GM18511 (cell line): Measurements from ENCODE around the gene CLSTN2.

Experiments
- ATAC-seq: cut with Tn5 transposase; IDR thresholded peaks from one replicate; pipeline ENCODE4 v1.9.1; 2021; ENCODE audit warnings: mild to moderate bottlenecking, moderate library complexity; ENCODE audit not compliant: unreplicated experiment

Gene CLSTN2

GRCh38 chr3:140265302-140265701 lies 330.3 kb downstream of the CLSTN2 start:
- no peak for ATAC-seq

- no peak for ATAC-seq
Measured at GRCh38 chr3:140268103-140268502, 333.1 kb downstream of the CLSTN2 start.

GRCh38 chr3:140268610-140269009 lies 333.6 kb downstream of the CLSTN2 start:
- ATAC-seq = no peak

- ATAC-seq = no peak
Measured at GRCh38 chr3:140270329-140270728, 335.3 kb downstream of the CLSTN2 start.

- ATAC-seq = no peak
Measured at GRCh38 chr3:140273542-140274195, 338.7 kb downstream of the CLSTN2 start.

GRCh38 chr3:140274429-140274828 lies 339.4 kb downstream of the CLSTN2 start:
- ATAC-seq = no peak

GRCh38 chr3:140276703-140277102 lies 341.7 kb downstream of the CLSTN2 start:
- no peak for ATAC-seq

- ATAC-seq = no peak
Measured at GRCh38 chr3:140277886-140278285, 342.9 kb downstream of the CLSTN2 start.

GRCh38 chr3:140284372-140284771 lies 349.4 kb downstream of the CLSTN2 start:
- ATAC-seq = no peak

GRCh38 chr3:140285380-140285779 lies 350.4 kb downstream of the CLSTN2 start:
- ATAC-seq = no peak

- no peak for ATAC-seq
Measured at GRCh38 chr3:140288595-140288994, 353.6 kb downstream of the CLSTN2 start.

GRCh38 chr3:140290105-140290504 lies 355.1 kb downstream of the CLSTN2 start:
- no peak for ATAC-seq

GRCh38 chr3:140292170-140292569 lies 357.2 kb downstream of the CLSTN2 start:
- no peak for ATAC-seq

GRCh38 chr3:140292684-140293083 lies 357.7 kb downstream of the CLSTN2 start:
- ATAC-seq = no peak

GRCh38 chr3:140294058-140294457 lies 359.1 kb downstream of the CLSTN2 start:
- ATAC-seq = no peak

- no peak for ATAC-seq
Measured at GRCh38 chr3:140296796-140297352, 361.9 kb downstream of the CLSTN2 start.

GRCh38 chr3:140298043-140298442 lies 363.1 kb downstream of the CLSTN2 start:
- no peak for ATAC-seq

GRCh38 chr3:140298569-140299070 lies 363.6 kb downstream of the CLSTN2 start:
- no peak for ATAC-seq

- ATAC-seq = no peak
Measured at GRCh38 chr3:140303875-140304274, 368.9 kb downstream of the CLSTN2 start.

GRCh38 chr3:140308535-140308934 lies 373.6 kb downstream of the CLSTN2 start:
- ATAC-seq = no peak

- no peak for ATAC-seq
Measured at GRCh38 chr3:140311428-140311827, 376.4 kb downstream of the CLSTN2 start.

GRCh38 chr3:140315955-140316354 lies 381.0 kb downstream of the CLSTN2 start:
- ATAC-seq = no peak

GRCh38 chr3:140316466-140316865 lies 381.5 kb downstream of the CLSTN2 start:
- no peak for ATAC-seq
